ENCODE results near the gene SLC6A9.

SLC6A9 gene

DNA sequence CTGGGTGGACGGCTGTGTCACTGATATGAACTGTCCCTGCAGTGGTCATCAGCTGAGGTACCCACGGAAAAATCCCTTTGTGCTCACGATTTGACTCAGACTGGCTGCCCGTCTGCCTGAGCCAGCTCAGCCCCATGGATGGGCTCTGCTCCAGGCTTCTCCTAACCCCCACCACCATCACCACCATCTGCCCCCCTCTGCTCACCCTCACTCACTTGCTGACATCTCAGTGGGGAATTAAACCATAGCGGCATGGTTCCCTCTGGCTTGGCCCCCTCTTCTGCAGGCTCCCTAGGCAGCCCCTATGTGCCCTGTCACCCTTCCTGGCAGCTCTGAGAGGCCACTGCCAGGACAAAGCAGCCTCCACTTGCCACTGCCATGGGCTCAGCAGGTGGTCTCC, 17.3 kb downstream of the SLC6A9 start:
- TF ChIP-seq, protein P1, sequence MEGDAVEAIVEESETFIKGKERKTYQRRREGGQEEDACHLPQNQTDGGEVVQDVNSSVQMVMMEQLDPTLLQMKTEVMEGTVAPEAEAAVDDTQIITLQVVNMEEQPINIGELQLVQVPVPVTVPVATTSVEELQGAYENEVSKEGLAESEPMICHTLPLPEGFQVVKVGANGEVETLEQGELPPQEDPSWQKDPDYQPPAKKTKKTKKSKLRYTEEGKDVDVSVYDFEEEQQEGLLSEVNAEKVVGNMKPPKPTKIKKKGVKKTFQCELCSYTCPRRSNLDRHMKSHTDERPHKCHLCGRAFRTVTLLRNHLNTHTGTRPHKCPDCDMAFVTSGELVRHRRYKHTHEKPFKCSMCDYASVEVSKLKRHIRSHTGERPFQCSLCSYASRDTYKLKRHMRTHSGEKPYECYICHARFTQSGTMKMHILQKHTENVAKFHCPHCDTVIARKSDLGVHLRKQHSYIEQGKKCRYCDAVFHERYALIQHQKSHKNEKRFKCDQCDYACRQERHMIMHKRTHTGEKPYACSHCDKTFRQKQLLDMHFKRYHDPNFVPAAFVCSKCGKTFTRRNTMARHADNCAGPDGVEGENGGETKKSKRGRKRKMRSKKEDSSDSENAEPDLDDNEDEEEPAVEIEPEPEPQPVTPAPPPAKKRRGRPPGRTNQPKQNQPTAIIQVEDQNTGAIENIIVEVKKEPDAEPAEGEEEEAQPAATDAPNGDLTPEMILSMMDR (IDR thresholded peaks at IDR 0.05; ENCODE audit: low read depth, low read length, missing control alignments) = no peak
- Histone ChIP-seq H3K27me3 (replicated peaks) (no peaks in the 10 kb centered on the region), H3K27ac (no peak overlapping the region), H3K4me3 (ENCODE audit: low read depth, low read length) (no peak overlapping the region), H3K36me3 (replicated peaks) (no peaks in the 10 kb centered on the region)
- in situ Hi-C loops (cut with HindIII; ENCODE audit: low pct_ligation_motif_present, low sequenced_read_pairs) = no loop called here
- no peak for DNase-seq

DNA sequence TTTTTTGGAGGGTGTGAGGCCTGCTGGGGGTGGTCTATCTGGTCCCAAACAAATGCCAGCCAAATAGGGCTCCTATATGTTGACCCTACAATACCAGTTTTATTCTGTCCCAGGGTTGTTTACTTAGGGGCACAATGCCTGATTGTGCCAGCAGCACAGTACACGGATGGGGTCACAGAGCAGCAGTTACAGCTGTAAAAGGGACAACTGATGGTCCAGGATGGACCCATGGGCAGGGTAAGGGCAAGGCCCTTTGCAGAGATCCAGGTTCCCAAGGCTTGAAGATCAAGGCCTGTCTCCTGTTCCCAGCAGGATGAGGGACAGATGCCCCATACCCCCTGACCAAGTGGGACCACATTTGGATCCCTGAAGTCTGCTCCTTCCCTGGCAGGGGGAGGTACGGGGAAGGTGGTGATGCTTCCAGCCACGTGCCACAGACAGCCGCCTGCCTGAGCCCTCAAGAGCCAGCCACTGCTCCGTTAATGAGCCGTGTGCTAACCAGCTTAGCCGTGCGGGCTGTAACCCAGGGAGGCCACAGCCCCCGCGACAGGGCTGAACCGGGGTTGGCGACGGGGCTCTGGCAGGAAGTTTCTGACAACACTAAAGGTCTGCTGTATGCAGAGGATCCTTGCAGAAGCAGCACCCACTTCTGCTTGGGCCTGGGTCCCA, 18.2 kb downstream of the SLC6A9 start:
- Histone ChIP-seq H3K36me3 (replicated peaks) (no peaks in the 10 kb centered on the region), H3K27ac (no peak overlapping the region), H3K4me3 (ENCODE audit: low read depth, low read length) (no peak overlapping the region), H3K27me3 (replicated peaks) (no peaks in the 10 kb centered on the region)
- TF ChIP-seq, protein P1 (IDR thresholded peaks at IDR 0.05; ENCODE audit: low read depth, low read length, missing control alignments) = no peak
- DNase-seq = no peak
- in situ Hi-C loops (cut with HindIII; ENCODE audit: low pct_ligation_motif_present, low sequenced_read_pairs) = no loop called here

DNA sequence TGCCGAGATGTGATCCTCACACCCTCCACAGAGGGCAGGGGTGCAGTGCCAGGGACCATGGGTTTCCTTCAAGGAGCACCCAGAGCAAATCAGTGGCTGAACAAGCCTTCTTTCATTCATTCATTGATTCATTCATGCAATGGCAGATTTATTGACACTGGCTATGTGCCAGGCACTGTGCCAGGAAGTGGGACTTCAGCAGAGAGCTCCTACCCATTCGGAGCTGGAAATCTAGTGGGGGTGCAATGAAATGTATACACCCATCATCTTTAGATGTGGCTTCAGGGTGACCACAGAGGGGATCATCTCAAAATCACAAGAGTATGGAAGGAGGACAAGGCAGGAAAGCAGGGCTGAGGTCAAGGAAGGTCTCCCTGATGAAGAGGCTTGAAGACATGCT, 18.9 kb downstream of the SLC6A9 start:
- DNase-seq = no peak
- TF ChIP-seq, protein P1 (IDR thresholded peaks at IDR 0.05; ENCODE audit: low read depth, low read length, missing control alignments) = no peak
- no peak overlapping the region for H3K4me3 ChIP-seq (ENCODE audit: low read depth, low read length)
- no peaks in the 10 kb centered on the region for H3K27me3 ChIP-seq (replicated peaks)
- no peak overlapping the region for H3K27ac ChIP-seq
- in situ Hi-C loops (cut with HindIII; ENCODE audit: low pct_ligation_motif_present, low sequenced_read_pairs) = no loop called here
- H3K36me3 ChIP-seq (replicated peaks) = no peaks in the 10 kb centered on the region

DNA sequence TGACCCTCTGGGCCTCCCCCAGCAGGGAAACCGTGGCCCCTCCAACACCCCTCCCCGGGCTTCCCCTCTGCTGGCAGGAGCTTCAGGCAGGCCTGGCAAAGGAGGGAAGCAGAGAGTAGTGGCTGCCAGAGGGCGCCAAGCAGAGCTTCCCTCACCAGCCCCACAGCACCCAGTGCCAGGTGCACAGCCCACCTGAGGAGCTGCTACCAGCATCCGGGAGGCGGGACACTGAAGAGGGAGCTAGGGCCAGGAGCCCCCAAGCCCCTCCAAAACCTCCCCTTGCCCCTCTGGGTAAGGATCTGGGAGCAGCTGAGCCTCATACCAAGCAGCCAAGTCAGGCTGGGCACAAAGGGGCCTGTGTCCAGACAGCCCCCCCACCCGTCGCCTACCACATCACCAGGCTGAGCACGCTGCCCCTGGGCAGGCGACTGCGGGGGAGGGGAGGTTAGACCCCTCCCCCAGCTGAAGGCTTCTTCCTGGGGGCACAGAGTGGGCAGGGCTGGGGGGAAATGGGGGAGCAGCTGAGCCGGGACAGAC, 20.3 kb downstream of the SLC6A9 start:
- TF ChIP-seq, protein P1 (IDR thresholded peaks at IDR 0.05; ENCODE audit: low read depth, low read length, missing control alignments) = no peak
- Histone ChIP-seq H3K36me3 (replicated peaks) (no peaks in the 10 kb centered on the region), H3K4me3 (ENCODE audit: low read depth, low read length) (no peak overlapping the region), H3K27ac (no peak overlapping the region), H3K27me3 (replicated peaks) (no peaks in the 10 kb centered on the region)
- in situ Hi-C loops (cut with HindIII; ENCODE audit: low pct_ligation_motif_present, low sequenced_read_pairs) = no loop called here
- no peak for DNase-seq

DNA sequence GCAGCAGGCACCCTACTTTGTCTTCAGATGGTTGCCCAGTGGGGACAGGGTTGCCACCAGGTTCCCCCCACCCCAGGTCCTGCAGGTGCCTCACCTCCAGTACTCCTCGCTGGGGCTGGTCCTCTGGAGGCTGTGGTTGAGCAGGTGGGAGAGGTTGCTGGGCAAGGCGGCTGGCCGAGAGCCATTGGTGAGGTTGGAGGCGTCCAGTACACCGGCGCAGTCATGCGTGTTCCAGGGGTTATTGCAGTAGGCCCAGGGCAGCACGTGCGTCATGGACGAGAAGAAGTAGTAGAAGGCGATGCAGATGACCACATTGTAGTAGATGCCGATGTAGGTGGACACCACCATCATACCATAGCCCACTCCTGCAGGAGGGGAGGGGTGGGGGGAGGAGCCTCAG, 23.0 kb downstream of the SLC6A9 start:
- DNase-seq = no peak
- no peak overlapping the region for H3K4me3 ChIP-seq (ENCODE audit: low read depth, low read length)
- H3K27ac ChIP-seq = no peak overlapping the region
- H3K36me3 ChIP-seq (replicated peaks) = no peaks in the 10 kb centered on the region
- TF ChIP-seq, protein P1 (IDR thresholded peaks at IDR 0.05; ENCODE audit: low read depth, low read length, missing control alignments) = no peak
- no peaks in the 10 kb centered on the region for H3K27me3 ChIP-seq (replicated peaks)
- in situ Hi-C loops (cut with HindIII; ENCODE audit: low pct_ligation_motif_present, low sequenced_read_pairs) = no loop called here

Measured in brain microvascular endothelial cell (primary cell).